Measurements from ENCODE around the gene CELF4.

CELF4 gene

GRCh38 chr18:37525262-37525585 lies 40.4 kb downstream of the CELF4 start:
- no peaks in the 10 kb centered on the region for H3K36me3 ChIP-seq (ENCODE audit: control insufficient read depth, insufficient read depth, low read length)
- H3K27me3 ChIP-seq (replicated peaks; ENCODE audit: control insufficient read depth, insufficient read depth, low read length), result peaks cover 1% of the 10 kb centered on the region
- no peak overlapping the region for H3K4me3 ChIP-seq (replicated peaks; ENCODE audit: low read depth, low read length)
- no peak for DNase-seq (ENCODE audit: extremely low read depth, insufficient read length)
- no peak for TF ChIP-seq CTCF (IDR thresholded peaks at IDR 0.05; ENCODE audit: insufficient read depth, low read length, poor library complexity, severe bottlenecking)

GRCh38 chr18:37524498-37525261 lies 40.9 kb downstream of the CELF4 start:
- TF ChIP-seq CTCF (IDR thresholded peaks at IDR 0.05; ENCODE audit: insufficient read depth, low read length, poor library complexity, severe bottlenecking), result no peak
- Histone ChIP-seq H3K27me3 (replicated peaks; ENCODE audit: control insufficient read depth, insufficient read depth, low read length) (peaks cover 1% of the 10 kb centered on the region), H3K4me3 (replicated peaks; ENCODE audit: low read depth, low read length) (no peak overlapping the region), H3K36me3 (ENCODE audit: control insufficient read depth, insufficient read depth, low read length) (no peaks in the 10 kb centered on the region)
- DNase-seq (ENCODE audit: extremely low read depth, insufficient read length), result no peak

GRCh38 chr18:37524139-37524497 lies 41.5 kb downstream of the CELF4 start:
- DNase-seq (ENCODE audit: extremely low read depth, insufficient read length), result no peak
- Histone ChIP-seq H3K27me3 (replicated peaks; ENCODE audit: control insufficient read depth, insufficient read depth, low read length) (peaks cover 1% of the 10 kb centered on the region), H3K4me3 (replicated peaks; ENCODE audit: low read depth, low read length) (no peak overlapping the region), H3K36me3 (ENCODE audit: control insufficient read depth, insufficient read depth, low read length) (no peaks in the 10 kb centered on the region)
- no peak for TF ChIP-seq CTCF (IDR thresholded peaks at IDR 0.05; ENCODE audit: insufficient read depth, low read length, poor library complexity, severe bottlenecking)

GRCh38 chr18:37521510-37522465 lies 43.8 kb downstream of the CELF4 start:
- peaks cover 3% of the 10 kb centered on the region for H3K27me3 ChIP-seq (replicated peaks; ENCODE audit: control insufficient read depth, insufficient read depth, low read length)
- H3K36me3 ChIP-seq (ENCODE audit: control insufficient read depth, insufficient read depth, low read length), result no peaks in the 10 kb centered on the region
- no peak overlapping the region for H3K4me3 ChIP-seq (replicated peaks; ENCODE audit: low read depth, low read length)
- no peak for DNase-seq (ENCODE audit: extremely low read depth, insufficient read length)
- TF ChIP-seq CTCF (IDR thresholded peaks at IDR 0.05; ENCODE audit: insufficient read depth, low read length, poor library complexity, severe bottlenecking), result no peak

- no peak for DNase-seq (ENCODE audit: extremely low read depth, insufficient read length)
- peaks cover 3% of the 10 kb centered on the region for H3K27me3 ChIP-seq (replicated peaks; ENCODE audit: control insufficient read depth, insufficient read depth, low read length)
- H3K36me3 ChIP-seq (ENCODE audit: control insufficient read depth, insufficient read depth, low read length), result no peaks in the 10 kb centered on the region
- H3K4me3 ChIP-seq (replicated peaks; ENCODE audit: low read depth, low read length), result no peak overlapping the region
- TF ChIP-seq CTCF (IDR thresholded peaks at IDR 0.05; ENCODE audit: insufficient read depth, low read length, poor library complexity, severe bottlenecking), result no peak
Observed at GRCh38 chr18:37520508-37520907, 45.1 kb downstream of the CELF4 start.

Measured in GM06990 (cell line).